Liver (tissue), 9 donors: ENCODE results near the gene SLC2A4. TPM values are rescaled to one million over a fixed set of nuclear protein-coding genes. Genes with fewer than 3 reads are reported as not detected.

Experiments used
- DNase-seq: peaks from one replicate; pipeline ENCODE4 v3.0.0-alpha.2; 2017; ENCODE audit warnings: low spot score
- H3K27ac ChIP-seq, 2 donors: one replicate each; pipeline ENCODE4 v1.7.0; 2013; ENCODE audit warnings: inconsistent platforms in 2 of 2, low read length in 2 of 2, control low read depth in 1 of 2, low read depth in 1 of 2, mild to moderate bottlenecking in 1 of 2
- H3K27me3 ChIP-seq, 4 donors: one replicate each; pipeline versions ENCODE4 v1.6.1 to v1.7.0; 2013; ENCODE audit warnings: low read length in 3 of 4, inconsistent platforms in 1 of 4, mild to moderate bottlenecking in 1 of 4, moderate library complexity in 1 of 4; ENCODE audit not compliant: control insufficient read depth in 4 of 4, insufficient read depth in 4 of 4
- H3K36me3 ChIP-seq, 4 donors: one replicate each; pipeline versions ENCODE4 v1.6.1 to v1.7.0; 2013; ENCODE audit warnings: low read length in 3 of 4, mild to moderate bottlenecking in 3 of 4, low read depth in 1 of 4, moderate library complexity in 1 of 4; ENCODE audit not compliant: control insufficient read depth in 4 of 4, insufficient read depth in 3 of 4
- H3K4me1 ChIP-seq, 4 donors: one replicate each; pipeline versions ENCODE4 v1.6.1 to v1.7.0; 2013; ENCODE audit warnings: low read length in 3 of 4, mild to moderate bottlenecking in 3 of 4, moderate library complexity in 1 of 4; ENCODE audit not compliant: control insufficient read depth in 4 of 4, insufficient read depth in 4 of 4
- H3K4me3 ChIP-seq, 3 donors: one replicate each; pipeline versions ENCODE4 v1.6.1 to v1.7.0; 2013; ENCODE audit warnings: low read length in 3 of 3, control low read depth in 1 of 3, low read depth in 1 of 3, mild to moderate bottlenecking in 1 of 3
- H3K9ac ChIP-seq, 2 donors: one replicate each; pipeline ENCODE4 v1.7.0; 2013; ENCODE audit warnings: low read length in 2 of 2, mild to moderate bottlenecking in 2 of 2, moderate library complexity in 2 of 2, control low read depth in 1 of 2, low read depth in 1 of 2
- H3K9me3 ChIP-seq, 4 donors: one replicate each; pipeline versions ENCODE4 v1.6.1 to v1.7.0; 2013; ENCODE audit warnings: low read length in 3 of 4; ENCODE audit not compliant: control insufficient read depth in 4 of 4
- EGR1 ChIP-seq, 2 donors: IDR thresholded peaks; 2 replicates each; pipeline ENCODE4 v1.6.1; 2016 to 2018; ENCODE audit warnings: antibody characterized with exemption in 2 of 2, low read depth in 2 of 2
- FOXA2 ChIP-seq: IDR thresholded peaks from 2 replicates; pipeline ENCODE4 v1.6.1; 2016; ENCODE audit warnings: antibody characterized with exemption
- GABPA ChIP-seq, 2 donors: IDR thresholded peaks in 1 of 2; conservative IDR thresholded peaks in 1 of 2; 2 replicates each; pipeline ENCODE4 v1.6.1; 2016; ENCODE audit warnings: antibody characterized with exemption in 2 of 2, mild to moderate bottlenecking in 1 of 2, moderate library complexity in 1 of 2
- HNF4A ChIP-seq, 2 donors: conservative IDR thresholded peaks; 2 replicates each; pipeline ENCODE4 v1.6.1; 2016; ENCODE audit warnings: antibody characterized with exemption in 2 of 2, mild to moderate bottlenecking in 2 of 2
- HNF4G ChIP-seq: IDR thresholded peaks from 2 replicates; pipeline ENCODE4 v1.6.1; 2016; ENCODE audit warnings: antibody characterized with exemption
- JUND ChIP-seq, 2 donors: IDR thresholded peaks; 2 replicates each; pipeline ENCODE4 v1.6.1; 2016; ENCODE audit warnings: antibody characterized with exemption in 2 of 2
- NR2F2 ChIP-seq: IDR thresholded peaks from 2 replicates; pipeline ENCODE4 v1.6.1; 2016; ENCODE audit warnings: antibody characterized with exemption
- RAD21 ChIP-seq, 2 donors: IDR thresholded peaks; 2 replicates each; pipeline ENCODE4 v1.6.1; 2016; ENCODE audit warnings: antibody characterized with exemption in 2 of 2, mild to moderate bottlenecking in 2 of 2
- SP1 ChIP-seq: IDR thresholded peaks from 2 replicates; pipeline ENCODE4 v1.6.1; 2018; ENCODE audit warnings: antibody characterized with exemption, mild to moderate bottlenecking
- TAF1 ChIP-seq: conservative IDR thresholded peaks from 2 replicates; pipeline ENCODE4 v1.6.1; 2016; ENCODE audit warnings: antibody characterized with exemption, mild to moderate bottlenecking
- YY1 ChIP-seq: IDR thresholded peaks from 2 replicates; pipeline ENCODE4 v1.6.1; 2016; ENCODE audit warnings: antibody characterized with exemption, mild to moderate bottlenecking
- WGBS: extraction: QIAGEN DNeasy Blood & Tissue Kit; methylation state at CpG from one replicate; pipeline ENCODE4 v1.1.7; 2013; 5-methylcytosine and 5-hydroxymethylcytosine counted together
- polyA plus RNA-seq, 2 donors: library from polyadenylated mRNA; stranded (reverse) in 1 of 2; unstranded in 1 of 2; fragments of 200-250 nt in 1 of 2; fragments of >200 nt in 1 of 2; fragmentation: Nextera tagmentation in 1 of 2; extraction: Ambion mirVana in 1 of 2; gene quantifications; one replicate each; pipeline versions ENCODE4 v1.2.1 to v1.2.3, GENCODE V29; 2013 to 2015
- total RNA-seq, 2 donors: library from RNA; depleted of rRNA; stranded (reverse); fragments of >200 nt; gene quantifications; one replicate each; pipeline ENCODE4 v1.2.3, GENCODE V29; 2014
- TF ChIP-seq, protein P1 (sequence below): IDR thresholded peaks from 2 replicates; pipeline ENCODE4 v1.6.1; 2016; ENCODE audit warnings: antibody characterized with exemption, mild to moderate bottlenecking
- TF ChIP-seq, protein P2 (sequence below): IDR thresholded peaks from 2 replicates; pipeline ENCODE4 v1.6.1; 2016; ENCODE audit warnings: antibody characterized with exemption
- TF ChIP-seq, protein P3 (sequence below): IDR thresholded peaks from 2 replicates; pipeline ENCODE4 v1.6.1; 2016; ENCODE audit warnings: antibody characterized with exemption
- donor health status: healthy.
- donor health status: healthy.
- donor health status: healthy.
- donor health status: healthy.
- donor health status: healthy.

Gene SLC2A4
- total and polyA plus RNA-seq, 4 donors: 0.42 to 10.6 (median 1.6) TPM

DNA sequence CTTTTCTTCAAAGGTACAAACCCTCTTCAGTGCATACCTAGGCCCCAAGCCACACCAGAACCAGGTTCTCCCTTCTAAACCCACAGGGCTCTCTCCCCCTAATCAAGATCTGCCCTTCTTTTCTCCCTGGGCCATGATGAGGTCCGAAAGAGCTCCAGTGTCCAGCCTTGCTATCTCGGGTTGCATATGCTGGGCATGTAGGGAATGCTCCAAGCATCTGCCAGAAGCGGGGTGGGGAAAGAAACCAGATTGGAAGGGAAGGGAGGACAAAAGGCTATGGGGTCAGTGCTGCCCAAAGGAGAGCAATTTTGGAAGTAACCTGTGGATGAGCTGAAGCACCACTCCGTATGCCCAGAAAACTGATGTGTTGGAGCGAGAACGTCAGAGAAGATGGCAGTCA is 32.3 kb upstream of the SLC2A4 start:
- H3K9me3 ChIP-seq: no peaks in the 10 kb centered on the region
- TF ChIP-seq, protein P1, sequence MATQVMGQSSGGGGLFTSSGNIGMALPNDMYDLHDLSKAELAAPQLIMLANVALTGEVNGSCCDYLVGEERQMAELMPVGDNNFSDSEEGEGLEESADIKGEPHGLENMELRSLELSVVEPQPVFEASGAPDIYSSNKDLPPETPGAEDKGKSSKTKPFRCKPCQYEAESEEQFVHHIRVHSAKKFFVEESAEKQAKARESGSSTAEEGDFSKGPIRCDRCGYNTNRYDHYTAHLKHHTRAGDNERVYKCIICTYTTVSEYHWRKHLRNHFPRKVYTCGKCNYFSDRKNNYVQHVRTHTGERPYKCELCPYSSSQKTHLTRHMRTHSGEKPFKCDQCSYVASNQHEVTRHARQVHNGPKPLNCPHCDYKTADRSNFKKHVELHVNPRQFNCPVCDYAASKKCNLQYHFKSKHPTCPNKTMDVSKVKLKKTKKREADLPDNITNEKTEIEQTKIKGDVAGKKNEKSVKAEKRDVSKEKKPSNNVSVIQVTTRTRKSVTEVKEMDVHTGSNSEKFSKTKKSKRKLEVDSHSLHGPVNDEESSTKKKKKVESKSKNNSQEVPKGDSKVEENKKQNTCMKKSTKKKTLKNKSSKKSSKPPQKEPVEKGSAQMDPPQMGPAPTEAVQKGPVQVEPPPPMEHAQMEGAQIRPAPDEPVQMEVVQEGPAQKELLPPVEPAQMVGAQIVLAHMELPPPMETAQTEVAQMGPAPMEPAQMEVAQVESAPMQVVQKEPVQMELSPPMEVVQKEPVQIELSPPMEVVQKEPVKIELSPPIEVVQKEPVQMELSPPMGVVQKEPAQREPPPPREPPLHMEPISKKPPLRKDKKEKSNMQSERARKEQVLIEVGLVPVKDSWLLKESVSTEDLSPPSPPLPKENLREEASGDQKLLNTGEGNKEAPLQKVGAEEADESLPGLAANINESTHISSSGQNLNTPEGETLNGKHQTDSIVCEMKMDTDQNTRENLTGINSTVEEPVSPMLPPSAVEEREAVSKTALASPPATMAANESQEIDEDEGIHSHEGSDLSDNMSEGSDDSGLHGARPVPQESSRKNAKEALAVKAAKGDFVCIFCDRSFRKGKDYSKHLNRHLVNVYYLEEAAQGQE: no peak
- TF ChIP-seq, protein P2, sequence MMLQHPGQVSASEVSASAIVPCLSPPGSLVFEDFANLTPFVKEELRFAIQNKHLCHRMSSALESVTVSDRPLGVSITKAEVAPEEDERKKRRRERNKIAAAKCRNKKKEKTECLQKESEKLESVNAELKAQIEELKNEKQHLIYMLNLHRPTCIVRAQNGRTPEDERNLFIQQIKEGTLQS: no peak
- TF ChIP-seq HNF4A (conservative IDR thresholded peaks at IDR 0.05) (no peak), TAF1 (no peak), NR2F2 (no peak), EGR1 (IDR thresholded peaks at IDR 0.05; ENCODE audit: low read depth in 2 of 2) (no peak)
- WGBS: 91% methylated on average over 6 of the region's 6 CpGs
- no peak for DNase-seq
- H3K36me3 ChIP-seq: peaks cover 3 to 22% (median 13%) of the 10 kb centered on the region in 4 donors
- H3K4me3 ChIP-seq: no peak overlapping the region
- H3K4me1 ChIP-seq: peaks cover 3 to 33% (median 28%) of the 10 kb centered on the region in 4 donors
- H3K9ac ChIP-seq: no peak overlapping the region
- H3K27ac ChIP-seq: no peak overlapping the region
- H3K27me3 ChIP-seq: no peaks in the 10 kb centered on the region

DNA sequence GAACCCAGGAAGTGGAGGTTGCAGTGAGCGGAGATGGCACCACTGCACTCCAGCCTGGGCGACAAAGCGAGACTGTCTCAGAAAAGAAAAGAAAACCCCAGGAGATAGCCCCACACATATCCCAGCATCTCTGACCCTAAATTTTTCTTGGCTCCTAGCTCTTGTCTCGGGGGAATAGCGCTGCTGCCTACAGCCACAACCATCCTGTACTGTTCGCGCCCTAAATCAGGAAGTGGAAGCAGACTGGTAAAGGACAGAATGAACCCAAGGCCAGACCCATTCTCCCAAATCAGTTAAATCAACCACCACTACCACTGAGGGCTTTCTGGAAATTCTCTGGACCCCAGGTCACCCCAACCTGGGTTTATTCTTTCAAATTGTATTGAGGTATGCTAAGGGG is 31.7 kb upstream of the SLC2A4 start:
- no peak for DNase-seq
- TF ChIP-seq RAD21 (IDR thresholded peaks at IDR 0.05): no peak
- no peak for TF ChIP-seq FOXA2
- no peak for TF ChIP-seq YY1
- no peak for TF ChIP-seq EGR1 (IDR thresholded peaks at IDR 0.05; ENCODE audit: low read depth in 2 of 2)
- TF ChIP-seq NR2F2: no peak
- TF ChIP-seq SP1: no peak
- no peak for TF ChIP-seq TAF1
- no peak for TF ChIP-seq HNF4G
- TF ChIP-seq, protein P3, sequence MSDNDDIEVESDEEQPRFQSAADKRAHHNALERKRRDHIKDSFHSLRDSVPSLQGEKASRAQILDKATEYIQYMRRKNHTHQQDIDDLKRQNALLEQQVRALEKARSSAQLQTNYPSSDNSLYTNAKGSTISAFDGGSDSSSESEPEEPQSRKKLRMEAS: no peak
- TF ChIP-seq, protein P2: no peak
- no peak for TF ChIP-seq GABPA (IDR thresholded peaks at IDR 0.05 in 1 of 2, conservative IDR thresholded peaks at IDR 0.05 in 1 of 2)
- no peak for TF ChIP-seq JUND (IDR thresholded peaks at IDR 0.05)
- TF ChIP-seq, protein P1: no peak
- Histone ChIP-seq H3K9me3 (no peaks in the 10 kb centered on the region), H3K27ac (peak overlapping the region in 1 of 2 donors; percentile 15), H3K4me3 (peak overlapping the region in 2 of 3 donors; percentile 85 to 93), H3K9ac (no peak overlapping the region), H3K36me3 (peaks cover 3 to 19% (median 12%) of the 10 kb centered on the region in 4 donors), H3K4me1 (peaks cover 3 to 33% (median 28%) of the 10 kb centered on the region in 4 donors), H3K27me3 (no peaks in the 10 kb centered on the region)
- WGBS: 86% methylated on average over 7 of the region's 7 CpGs
